ENCODE results near the gene FHIT.

Gene FHIT

GRCh38 chr3:59771768-59772181, 1479.5 kb downstream of the FHIT start:
- no peak for TF ChIP-seq CTCF (IDR thresholded peaks at IDR 0.05; ENCODE audit: borderline replicate concordance, insufficient read depth, low read depth, low read length)
- H3K4me3 ChIP-seq (ENCODE audit: low read depth, low read length): no peak overlapping the region

GRCh38 chr3:59769127-59769750, 1482.0 kb downstream of the FHIT start:
- TF ChIP-seq CTCF (IDR thresholded peaks at IDR 0.05; ENCODE audit: borderline replicate concordance, insufficient read depth, low read depth, low read length): no peak
- no peak overlapping the region for H3K4me3 ChIP-seq (ENCODE audit: low read depth, low read length)

- no peak overlapping the region for H3K4me3 ChIP-seq (ENCODE audit: low read depth, low read length)
- no peak for TF ChIP-seq CTCF (IDR thresholded peaks at IDR 0.05; ENCODE audit: borderline replicate concordance, insufficient read depth, low read depth, low read length)
These were observed 1484.9 kb downstream of the FHIT start for GRCh38 chr3:59766200-59766872.

GRCh38 chr3:59764171-59764570, 1487.1 kb downstream of the FHIT start:
- TF ChIP-seq CTCF (IDR thresholded peaks at IDR 0.05; ENCODE audit: borderline replicate concordance, insufficient read depth, low read depth, low read length): no peak

GRCh38 chr3:59762941-59763340, 1488.3 kb downstream of the FHIT start:
- H3K4me3 ChIP-seq (ENCODE audit: low read depth, low read length): no peak overlapping the region
- no peak for TF ChIP-seq CTCF (IDR thresholded peaks at IDR 0.05; ENCODE audit: borderline replicate concordance, insufficient read depth, low read depth, low read length)

More at GRCh38 chr3:59764171-59764570, 1487.1 kb downstream of the FHIT start:
- H3K4me3 ChIP-seq (ENCODE audit: low read depth, low read length): no peak overlapping the region

- H3K4me3 ChIP-seq (ENCODE audit: low read depth, low read length): no peak overlapping the region
- no peak for TF ChIP-seq CTCF (IDR thresholded peaks at IDR 0.05; ENCODE audit: borderline replicate concordance, insufficient read depth, low read depth, low read length)
These were observed 1491.8 kb downstream of the FHIT start for GRCh38 chr3:59759298-59760031.
